Measurements from ENCODE around the gene MAN1A1.

Gene MAN1A1

DNA sequence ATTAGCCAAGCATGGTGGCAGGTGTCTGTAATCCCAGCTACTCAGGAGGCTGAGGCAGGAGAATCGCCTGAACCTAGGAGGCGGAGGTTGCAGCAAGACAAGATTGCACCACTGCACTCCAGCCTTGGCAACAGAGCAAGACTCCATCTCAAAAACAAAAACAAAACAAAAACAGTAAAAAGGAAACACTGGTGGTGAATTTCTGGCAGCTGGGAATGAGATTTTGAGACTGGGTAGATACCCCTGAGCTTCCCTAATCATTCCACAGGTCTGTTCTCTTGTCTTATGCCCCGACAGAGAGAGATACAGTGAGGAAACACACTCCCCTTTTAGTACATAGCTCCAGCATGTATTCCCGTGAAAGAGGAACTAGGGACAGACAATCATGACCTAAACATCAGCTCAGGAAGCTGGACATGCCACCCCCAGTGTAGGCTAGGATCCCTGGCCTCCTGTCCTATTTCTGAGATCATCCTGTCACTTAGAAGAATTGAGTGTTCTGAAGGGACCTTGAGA lies 9.6 kb downstream of the MAN1A1 start (continued):
- TF ChIP-seq ZNF585B (tag by site-specific recombination; IDR thresholded peaks at IDR 0.05) = no peak
- no peak for TF ChIP-seq ZNF544 (tag by site-specific recombination; IDR thresholded peaks at IDR 0.05)
- no peak for TF ChIP-seq ZNF24 (tag by site-specific recombination; IDR thresholded peaks at IDR 0.05)

DNA sequence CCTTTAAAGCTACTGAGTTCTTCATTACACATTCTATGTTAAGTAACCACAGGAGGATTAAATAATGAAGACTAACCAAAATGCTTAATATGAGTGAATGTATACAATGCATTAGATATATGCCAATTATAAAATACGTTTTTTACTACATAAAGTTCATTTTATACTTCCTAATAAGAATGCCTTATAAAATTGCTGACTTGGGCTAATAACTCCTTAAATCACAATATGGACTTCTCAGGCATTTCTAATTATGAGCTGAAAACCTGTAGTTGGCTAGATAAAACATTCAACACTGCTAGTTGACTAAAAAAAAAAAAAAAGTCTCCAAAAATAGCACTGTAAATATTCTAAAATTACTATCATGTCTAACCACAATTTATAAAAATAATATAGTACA lies 11.8 kb downstream of the MAN1A1 start:
- H3K9me3 ChIP-seq (ENCODE audit: control insufficient read depth, insufficient read depth, low read depth, low read length) = no peaks in the 10 kb centered on the region
- CTCF ChIA-PET = no interaction called here
- no peak overlapping the region for H3K4me3 ChIP-seq (ENCODE audit: low read depth, low read length)
- peaks cover 0 to 8% of the 10 kb centered on the region in 2 experiments; a peak in 1 of 3 replicates for H3K36me3 ChIP-seq (ENCODE audit: control insufficient read depth in 2 of 2, insufficient read depth in 1 of 2, low read length in 2 of 2)
- peaks cover 10% of the 10 kb centered on the region for H3K4me1 ChIP-seq (ENCODE audit: control insufficient read depth, insufficient read depth, low read length)
- H3K27ac ChIP-seq (ENCODE audit: extremely low read depth, low read depth, low read length) = no peak overlapping the region
- POLR2A ChIA-PET = interaction anchor here (0.7 kb wide), 1 partner anchor 322 kb away, joined by 4 read pairs; no protein-coding TSS in a partner anchor
- TF ChIP-seq, protein P1, sequence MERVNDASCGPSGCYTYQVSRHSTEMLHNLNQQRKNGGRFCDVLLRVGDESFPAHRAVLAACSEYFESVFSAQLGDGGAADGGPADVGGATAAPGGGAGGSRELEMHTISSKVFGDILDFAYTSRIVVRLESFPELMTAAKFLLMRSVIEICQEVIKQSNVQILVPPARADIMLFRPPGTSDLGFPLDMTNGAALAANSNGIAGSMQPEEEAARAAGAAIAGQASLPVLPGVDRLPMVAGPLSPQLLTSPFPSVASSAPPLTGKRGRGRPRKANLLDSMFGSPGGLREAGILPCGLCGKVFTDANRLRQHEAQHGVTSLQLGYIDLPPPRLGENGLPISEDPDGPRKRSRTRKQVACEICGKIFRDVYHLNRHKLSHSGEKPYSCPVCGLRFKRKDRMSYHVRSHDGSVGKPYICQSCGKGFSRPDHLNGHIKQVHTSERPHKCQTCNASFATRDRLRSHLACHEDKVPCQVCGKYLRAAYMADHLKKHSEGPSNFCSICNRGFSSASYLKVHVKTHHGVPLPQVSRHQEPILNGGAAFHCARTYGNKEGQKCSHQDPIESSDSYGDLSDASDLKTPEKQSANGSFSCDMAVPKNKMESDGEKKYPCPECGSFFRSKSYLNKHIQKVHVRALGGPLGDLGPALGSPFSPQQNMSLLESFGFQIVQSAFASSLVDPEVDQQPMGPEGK (tag by site-specific recombination; IDR thresholded peaks at IDR 0.05) = no peak
- TF ChIP-seq ZNF366 (tag by site-specific recombination; conservative IDR thresholded peaks at IDR 0.05) (no peak), ZNF311 (tag by site-specific recombination; IDR thresholded peaks at IDR 0.05; ENCODE audit: borderline replicate concordance) (no peak), ZSCAN30 (tag by site-specific recombination; IDR thresholded peaks at IDR 0.05) (no peak), ZNF266 (tag by site-specific recombination; IDR thresholded peaks at IDR 0.05; ENCODE audit: low read depth) (no peak), ZNF473 (tag by site-specific recombination; IDR thresholded peaks at IDR 0.05) (no peak)
- TF ChIP-seq, protein P2, sequence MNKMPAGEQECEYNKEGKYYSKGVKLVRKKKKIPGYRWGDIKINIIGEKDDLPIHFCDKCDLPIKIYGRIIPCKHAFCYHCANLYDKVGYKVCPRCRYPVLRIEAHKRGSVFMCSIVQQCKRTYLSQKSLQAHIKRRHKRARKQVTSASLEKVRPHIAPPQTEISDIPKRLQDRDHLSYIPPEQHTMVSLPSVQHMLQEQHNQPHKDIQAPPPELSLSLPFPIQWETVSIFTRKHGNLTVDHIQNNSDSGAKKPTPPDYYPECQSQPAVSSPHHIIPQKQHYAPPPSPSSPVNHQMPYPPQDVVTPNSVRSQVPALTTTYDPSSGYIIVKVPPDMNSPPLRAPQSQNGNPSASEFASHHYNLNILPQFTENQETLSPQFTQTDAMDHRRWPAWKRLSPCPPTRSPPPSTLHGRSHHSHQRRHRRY (tag by site-specific recombination; IDR thresholded peaks at IDR 0.05) = no peak
- TF ChIP-seq, protein P3, sequence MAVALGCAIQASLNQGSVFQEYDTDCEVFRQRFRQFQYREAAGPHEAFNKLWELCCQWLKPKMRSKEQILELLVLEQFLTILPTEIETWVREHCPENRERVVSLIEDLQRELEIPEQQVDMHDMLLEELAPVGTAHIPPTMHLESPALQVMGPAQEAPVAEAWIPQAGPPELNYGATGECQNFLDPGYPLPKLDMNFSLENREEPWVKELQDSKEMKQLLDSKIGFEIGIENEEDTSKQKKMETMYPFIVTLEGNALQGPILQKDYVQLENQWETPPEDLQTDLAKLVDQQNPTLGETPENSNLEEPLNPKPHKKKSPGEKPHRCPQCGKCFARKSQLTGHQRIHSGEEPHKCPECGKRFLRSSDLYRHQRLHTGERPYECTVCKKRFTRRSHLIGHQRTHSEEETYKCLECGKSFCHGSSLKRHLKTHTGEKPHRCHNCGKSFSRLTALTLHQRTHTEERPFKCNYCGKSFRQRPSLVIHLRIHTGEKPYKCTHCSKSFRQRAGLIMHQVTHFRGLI (tag by site-specific recombination; IDR thresholded peaks at IDR 0.05) = no peak

DNA sequence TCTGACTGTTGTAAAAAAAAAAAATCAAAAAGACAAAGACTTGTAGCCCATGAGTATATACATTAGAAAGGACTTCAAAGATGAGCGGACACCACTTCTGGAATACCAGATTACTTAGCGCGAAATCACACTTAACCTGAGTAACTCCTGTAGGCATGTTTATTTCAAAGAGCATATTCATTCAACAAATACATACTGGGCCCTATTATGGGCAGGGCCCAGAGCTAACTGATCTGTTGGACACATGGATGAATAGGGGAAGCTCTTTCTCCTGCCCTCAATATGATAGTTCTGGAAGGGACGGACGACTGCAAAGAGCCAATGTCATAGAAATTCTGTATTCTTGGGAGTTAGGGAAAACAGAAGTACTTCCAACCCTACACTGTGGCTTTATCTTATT lies 12.3 kb downstream of the MAN1A1 start:
- Histone ChIP-seq H3K27ac (ENCODE audit: extremely low read depth, low read depth, low read length) (no peak overlapping the region), H3K4me1 (ENCODE audit: control insufficient read depth, insufficient read depth, low read length) (peaks cover 10% of the 10 kb centered on the region), H3K4me3 (ENCODE audit: low read depth, low read length) (no peak overlapping the region), H3K9me3 (ENCODE audit: control insufficient read depth, insufficient read depth, low read depth, low read length) (no peaks in the 10 kb centered on the region), H3K36me3 (ENCODE audit: control insufficient read depth in 2 of 2, insufficient read depth in 1 of 2, low read length in 2 of 2) (peaks cover 0 to 5% of the 10 kb centered on the region in 2 experiments; a peak in 1 of 3 replicates)
- CTCF ChIA-PET = no interaction called here
- TF ChIP-seq ZNF785 (tag by site-specific recombination; IDR thresholded peaks at IDR 0.05) (no peak), RBAK (tag by site-specific recombination; IDR thresholded peaks at IDR 0.05) (no peak)
- TF ChIP-seq, protein P4, sequence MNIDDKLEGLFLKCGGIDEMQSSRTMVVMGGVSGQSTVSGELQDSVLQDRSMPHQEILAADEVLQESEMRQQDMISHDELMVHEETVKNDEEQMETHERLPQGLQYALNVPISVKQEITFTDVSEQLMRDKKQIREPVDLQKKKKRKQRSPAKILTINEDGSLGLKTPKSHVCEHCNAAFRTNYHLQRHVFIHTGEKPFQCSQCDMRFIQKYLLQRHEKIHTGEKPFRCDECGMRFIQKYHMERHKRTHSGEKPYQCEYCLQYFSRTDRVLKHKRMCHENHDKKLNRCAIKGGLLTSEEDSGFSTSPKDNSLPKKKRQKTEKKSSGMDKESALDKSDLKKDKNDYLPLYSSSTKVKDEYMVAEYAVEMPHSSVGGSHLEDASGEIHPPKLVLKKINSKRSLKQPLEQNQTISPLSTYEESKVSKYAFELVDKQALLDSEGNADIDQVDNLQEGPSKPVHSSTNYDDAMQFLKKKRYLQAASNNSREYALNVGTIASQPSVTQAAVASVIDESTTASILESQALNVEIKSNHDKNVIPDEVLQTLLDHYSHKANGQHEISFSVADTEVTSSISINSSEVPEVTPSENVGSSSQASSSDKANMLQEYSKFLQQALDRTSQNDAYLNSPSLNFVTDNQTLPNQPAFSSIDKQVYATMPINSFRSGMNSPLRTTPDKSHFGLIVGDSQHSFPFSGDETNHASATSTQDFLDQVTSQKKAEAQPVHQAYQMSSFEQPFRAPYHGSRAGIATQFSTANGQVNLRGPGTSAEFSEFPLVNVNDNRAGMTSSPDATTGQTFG (tag by site-specific recombination; IDR thresholded peaks at IDR 0.05; ENCODE audit: borderline replicate concordance) = no peak
- POLR2A ChIA-PET = interaction anchor here (0.7 kb wide), 1 partner anchor 321 kb away, joined by 4 read pairs; no protein-coding TSS in a partner anchor

Data from HEK293 (cell line).